ENCODE measurements around the gene PLOD1.
"Not testable (repeated sequence)": the region's sequence is repeated elsewhere in the genome, so short reads cannot be mapped to it uniquely, and the experiment has no call there.

PLOD1 gene

DNA sequence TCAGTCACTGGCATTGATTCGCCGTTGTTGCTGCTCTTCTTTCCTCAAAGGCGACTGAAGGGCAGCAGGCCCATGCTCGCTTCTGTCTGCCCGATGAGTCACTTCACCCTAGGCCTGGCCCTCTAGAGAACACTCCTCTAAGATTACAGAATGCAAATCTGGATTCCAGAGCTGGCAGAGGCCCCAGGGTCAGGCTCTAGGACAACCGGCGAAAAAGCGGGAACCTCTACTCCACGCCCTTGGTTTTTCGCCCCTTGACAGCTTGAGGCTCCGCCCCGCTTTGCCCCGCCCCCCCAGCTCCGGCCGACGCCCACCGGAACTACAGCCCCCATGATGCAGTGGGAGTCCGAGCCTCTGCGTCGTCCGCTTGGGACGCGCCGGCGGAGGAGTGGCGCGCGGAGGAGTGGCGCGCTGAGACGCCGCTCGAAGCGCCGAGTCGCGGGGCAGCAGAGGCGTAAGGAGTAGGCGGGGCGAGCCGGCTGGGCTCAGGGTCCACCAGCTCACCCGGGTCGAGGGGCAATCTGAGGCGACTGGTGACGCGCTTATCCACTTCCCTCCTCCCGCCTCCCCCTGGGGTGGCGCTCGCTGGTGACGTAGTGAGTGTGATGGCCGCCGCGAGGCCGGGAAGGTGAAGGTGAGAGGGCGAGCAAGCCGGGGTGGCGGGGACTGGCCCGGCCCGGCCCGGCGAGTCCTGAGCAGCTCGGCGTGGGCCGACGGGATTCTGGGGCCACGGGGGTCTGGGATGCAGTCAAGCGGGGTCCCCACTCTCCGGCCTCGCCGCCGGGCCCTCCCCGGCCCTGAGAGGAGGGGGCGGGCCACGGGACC is 45.5 kb downstream of the PLOD1 start, which contains the start of gene MFN2:
Gene MFN2 (plus strand): TSS at position 594 of the 825 bp plus-strand sequence. CDS start 8,725 bp downstream, outside the sequence.
- DNase-seq: peak; percentile 94

DNA sequence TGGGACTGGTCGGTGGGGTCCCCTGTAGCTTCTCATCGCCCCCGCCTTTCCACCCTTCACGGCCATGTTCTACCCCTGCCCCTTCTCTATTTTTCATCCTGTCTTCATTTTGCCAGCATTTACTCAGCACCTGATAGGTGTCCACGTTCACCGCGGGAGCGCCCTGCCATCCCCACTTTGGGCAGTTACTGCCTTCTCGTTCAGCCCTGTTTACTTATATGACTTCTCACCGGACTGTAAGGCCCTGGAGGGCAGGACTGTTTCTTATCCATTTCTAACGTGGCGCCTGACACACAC is 46.1 kb downstream of the PLOD1 start:
- DNase-seq: no peak

DNA sequence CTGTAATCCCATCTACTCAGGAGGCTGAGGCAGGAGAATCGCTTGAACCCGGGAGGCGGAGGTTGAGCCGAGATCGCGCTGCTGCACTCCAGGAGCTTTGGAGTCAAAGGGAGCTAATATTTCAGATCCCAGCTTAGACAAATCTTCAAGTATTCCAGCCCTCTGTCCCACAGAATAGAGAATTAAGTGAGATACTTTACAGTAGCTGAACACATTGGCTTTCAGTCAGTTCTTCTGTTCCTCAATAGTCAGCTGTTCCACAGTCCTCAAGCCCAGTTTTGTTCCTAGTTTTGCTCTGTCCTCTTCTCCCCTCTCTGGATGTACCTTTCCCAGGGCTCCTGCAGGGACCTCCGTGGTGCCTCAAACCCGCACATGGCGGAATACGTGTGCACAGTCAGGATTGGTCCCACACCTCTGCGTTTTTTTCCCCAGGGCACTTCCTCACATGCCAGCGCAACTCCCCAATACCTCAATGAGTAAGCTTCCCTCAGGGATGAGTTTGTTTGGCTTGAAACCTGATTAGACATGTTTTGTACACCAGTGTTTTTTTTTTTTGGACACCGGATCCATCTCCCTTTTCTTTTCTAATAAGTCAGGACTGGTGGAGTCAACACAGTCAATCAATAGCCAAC is 47.0 kb downstream of the PLOD1 start:
- no peak for DNase-seq

DNA sequence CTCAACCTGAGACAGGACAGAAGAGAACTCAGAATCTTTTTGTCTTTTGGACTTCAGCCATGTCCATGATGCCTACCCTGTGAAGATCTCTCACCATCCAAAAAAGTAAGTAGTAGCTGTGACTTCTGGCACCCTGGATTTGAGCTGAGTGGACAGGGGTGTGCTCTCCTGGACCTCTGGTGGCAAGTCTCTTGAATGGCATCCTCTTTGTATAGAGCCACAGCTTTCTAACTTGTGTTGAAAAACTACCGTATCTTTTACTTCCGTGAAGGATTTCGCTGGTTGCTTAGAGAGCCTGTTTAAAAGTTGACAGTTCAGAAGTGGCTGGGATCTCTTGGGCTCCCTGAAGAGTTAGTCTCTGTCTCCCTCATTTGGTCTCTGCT is 47.5 kb downstream of the PLOD1 start:
- DNase-seq: no peak

DNA sequence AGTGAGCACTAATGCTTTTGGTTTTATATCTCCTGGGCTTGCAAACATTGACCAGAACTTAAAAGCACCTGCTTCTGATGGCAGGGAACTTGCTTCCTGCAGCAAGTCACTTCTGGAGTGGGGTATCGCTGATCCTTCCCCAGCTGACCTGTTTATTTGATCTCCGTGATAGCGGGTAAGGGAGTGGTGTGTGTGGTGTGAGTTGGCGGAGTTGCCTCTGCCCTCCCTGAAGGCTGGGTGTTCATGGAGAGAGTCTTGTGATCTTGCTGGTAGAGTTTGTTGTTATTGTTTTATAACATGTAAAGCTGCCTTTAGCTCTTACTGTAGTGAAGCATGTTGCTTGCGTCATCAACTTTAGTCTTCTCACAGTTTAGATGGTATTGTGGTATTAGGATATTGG is 49.6 kb downstream of the PLOD1 start:
- no peak for DNase-seq

DNA sequence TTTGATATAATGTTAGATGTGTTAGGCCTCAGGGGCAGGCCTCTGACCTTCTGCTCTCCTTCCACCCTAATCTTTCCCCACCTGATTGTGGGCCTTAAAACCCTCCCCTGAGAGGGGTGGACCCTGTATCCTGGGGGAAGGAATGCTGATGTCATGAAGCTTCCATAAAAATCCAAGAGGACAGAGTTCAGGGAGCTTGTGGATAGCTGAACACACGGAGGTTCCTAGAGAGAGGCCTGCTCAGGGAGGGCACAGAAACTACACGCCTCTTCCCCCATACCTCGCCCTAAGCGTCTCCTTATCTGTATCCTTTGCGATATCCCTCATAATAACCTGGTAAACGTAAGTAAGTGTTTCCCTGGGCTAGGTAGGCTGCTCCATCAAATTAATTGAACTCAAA is 50.1 kb downstream of the PLOD1 start:
- no peak for DNase-seq

DNA sequence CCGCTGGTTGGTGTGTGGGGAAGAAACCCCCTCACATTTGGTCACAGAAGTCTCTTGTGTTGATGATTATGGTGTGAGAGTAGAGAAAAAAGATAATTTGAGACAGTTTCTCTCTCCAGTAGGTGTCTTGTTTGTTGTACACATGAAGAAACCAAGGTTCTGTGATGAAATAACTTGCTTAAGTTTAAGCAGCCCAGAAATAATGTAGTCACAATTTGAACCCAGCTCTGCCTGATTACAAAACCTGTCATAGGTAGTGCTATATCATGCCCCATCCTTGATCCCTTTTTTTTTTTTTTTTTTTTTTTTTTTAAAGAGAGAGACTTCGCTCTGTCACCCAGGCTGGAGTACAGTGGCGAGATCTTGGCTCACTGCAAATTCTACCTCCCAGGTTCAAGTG is 50.7 kb downstream of the PLOD1 start:
- no peak for DNase-seq

DNA sequence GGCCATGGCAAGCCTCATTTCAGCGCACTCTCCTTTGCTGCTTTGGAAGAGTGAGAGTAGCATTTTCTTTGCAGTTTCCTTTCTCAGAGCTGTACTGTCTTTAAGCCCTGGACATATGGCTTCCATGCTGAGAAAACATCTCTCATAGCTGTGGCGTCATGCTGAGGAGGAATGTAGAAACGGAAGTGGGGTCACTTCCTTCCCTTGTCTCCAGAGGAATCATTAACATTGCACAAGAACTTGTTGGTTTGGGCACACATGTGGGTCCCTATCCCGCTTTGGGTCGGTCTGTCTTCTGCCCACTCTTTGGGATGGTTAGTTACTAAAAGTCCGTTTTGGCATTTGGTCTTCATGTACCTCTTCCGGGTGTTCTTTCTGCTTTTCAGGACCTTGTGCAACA is 51.3 kb downstream of the PLOD1 start:
- DNase-seq: no peak

DNA sequence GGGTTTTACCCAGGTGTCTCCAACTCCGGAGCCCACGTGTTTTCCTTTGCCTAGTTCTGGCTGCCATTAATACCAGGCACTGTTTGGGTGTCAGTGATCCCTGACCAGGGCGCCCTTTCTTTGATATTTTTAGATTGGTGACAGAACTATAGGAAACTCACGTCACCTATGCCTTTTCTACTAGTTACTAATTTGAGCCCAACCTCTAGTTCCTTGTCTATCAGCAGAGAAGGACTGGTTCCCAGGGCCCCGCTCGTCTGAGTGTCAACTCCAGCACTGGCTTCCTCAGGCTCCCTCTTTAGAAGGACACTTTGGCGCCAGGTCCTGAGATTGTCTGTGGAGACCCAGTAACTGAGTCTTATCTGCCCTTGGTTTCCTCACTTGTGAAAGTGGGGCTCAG is 55.2 kb downstream of the PLOD1 start:
- DNase-seq: no peak

DNA sequence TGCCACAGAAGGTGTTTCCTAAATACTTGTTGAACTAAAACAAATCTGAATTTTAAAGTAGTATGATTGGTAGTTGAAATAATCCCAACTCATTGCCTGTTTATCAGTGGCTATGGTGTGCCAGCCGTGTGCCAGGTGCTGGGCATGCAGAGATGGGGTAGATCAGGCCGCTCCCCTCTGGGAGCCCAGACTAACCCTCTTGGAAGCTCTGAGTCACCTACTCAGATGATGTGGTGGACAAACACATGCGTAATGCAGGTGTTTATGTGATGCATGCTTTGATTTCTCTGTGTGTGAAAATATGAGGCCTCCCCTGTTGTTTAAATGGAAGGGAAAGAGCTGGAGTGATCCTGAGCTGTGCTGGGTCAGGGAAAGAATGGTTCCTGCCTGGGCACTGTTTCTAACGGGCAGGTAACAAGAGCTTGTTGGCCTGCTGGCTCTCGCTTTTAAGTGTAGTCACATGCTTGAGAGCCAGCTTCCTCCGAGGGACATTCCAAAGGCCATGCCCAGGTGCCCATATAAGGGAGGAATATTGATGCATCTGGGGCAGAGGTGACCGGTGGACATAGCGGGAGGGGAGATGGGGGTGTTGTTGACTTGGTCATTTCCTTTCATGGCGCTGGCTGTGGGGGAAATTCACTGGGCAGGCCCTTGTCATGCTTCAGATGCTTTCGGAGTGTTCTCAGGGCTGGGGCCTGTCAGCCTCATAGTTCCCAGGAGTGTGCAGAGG is 56.0 kb downstream of the PLOD1 start:
- DNase-seq: no peak

DNA sequence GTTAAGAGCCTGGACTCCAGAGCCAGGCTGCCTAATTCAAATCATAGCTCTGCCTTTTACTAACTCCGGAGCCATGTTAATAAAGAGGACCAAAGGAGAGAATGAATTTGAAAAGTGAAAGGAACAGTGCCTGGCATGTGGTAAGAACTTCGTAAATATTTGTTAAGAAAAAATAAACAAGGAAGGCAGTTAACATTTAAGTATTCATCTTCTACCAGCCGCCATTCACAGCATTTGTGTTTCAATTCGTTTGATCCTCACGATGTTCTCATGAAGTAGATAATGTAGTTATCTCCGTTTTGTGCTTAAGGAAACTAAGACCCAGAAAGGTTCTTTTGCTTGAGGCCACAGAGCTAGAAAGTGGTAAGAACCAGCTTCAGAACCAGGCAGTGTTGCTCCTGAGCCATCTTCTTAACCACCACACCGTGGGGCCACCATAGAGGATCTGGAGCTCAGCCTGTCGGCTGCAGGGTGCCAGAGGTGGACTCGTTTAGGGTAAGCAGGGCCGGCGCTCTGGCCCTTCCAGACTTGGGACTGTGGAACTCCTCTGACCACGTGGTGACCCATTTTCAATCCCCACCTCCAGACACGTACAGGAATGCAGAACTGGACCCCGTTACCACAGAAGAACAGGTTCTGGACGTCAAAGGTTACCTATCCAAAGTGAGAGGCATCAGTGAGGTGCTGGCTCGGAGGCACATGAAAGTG is 57.6 kb downstream of the PLOD1 start:
- DNase-seq: no peak

DNA sequence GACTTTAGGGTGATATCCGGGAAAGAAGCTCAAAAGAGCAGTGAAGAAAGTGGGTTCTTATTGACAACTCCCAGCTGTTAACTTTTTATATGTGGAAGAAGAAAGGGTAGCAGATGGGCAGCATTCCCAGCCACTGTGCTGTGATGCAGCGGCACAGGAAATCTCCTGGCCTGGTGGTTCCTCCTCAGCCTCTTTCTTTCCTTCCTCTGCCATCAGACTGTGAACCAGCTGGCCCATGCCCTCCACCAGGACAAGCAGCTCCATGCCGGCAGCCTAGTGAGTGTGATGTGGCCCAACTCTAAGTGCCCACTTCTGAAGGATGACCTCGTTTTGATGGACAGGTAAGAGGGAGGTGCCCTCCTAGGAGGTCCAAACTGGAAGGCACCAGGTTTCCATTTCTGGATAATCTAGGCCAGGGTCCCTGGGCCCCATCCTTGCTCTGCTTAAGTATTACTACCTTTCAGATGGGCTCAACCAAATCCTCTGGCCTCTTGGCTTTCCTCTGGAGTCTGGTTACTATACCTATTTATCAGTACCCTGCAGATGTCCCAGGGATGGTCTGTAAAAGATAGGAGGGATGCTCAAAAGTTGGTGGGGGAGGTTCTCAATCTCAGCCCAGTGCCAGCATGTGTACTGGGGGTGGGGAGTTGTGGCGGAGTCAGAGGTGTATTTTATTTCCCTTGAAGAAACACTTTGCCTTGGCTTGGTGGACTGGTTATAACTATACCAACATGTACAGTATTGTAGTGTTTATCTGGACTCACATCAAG is 62.7 kb downstream of the PLOD1 start:
- no peak for DNase-seq

DNA sequence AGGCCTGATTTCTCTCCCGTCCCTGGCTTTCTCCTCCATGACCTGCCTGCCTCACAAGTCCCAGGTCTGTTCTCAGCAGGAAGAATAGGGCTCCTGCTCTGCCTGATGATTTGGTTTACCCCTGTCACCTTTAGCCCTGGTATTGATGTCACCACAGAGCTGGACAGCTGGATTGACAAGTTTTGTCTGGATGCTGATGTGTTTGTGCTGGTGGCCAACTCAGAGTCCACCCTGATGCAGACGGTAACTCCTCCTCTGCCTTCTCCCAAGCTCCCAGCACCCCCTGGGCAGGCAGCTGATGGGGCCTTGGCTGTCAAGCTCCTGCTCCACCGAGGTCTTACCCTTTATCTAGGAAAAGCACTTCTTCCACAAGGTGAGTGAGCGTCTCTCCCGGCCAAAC is 64.1 kb downstream of the PLOD1 start:
- no peak for DNase-seq

DNA sequence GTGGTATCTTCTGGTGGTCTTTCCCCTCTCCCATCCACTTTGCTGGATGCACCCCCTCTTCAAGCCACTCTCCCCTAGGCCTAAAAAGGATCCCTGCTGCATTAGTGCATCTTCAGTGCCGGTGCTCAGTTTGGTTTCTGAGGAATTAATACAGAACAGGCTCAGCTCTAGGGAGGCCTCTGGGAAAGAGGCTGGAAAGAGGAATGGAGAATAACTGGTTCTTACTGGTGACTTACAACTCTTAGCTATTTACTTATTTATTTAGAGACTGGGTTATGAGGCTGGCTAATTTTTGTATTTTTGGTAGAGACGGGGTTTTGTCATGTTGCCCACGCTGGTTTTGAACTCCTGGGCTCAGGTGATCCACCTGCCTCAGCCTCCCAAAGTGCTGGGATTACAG is 64.7 kb downstream of the PLOD1 start:
- DNase-seq: no peak

DNA sequence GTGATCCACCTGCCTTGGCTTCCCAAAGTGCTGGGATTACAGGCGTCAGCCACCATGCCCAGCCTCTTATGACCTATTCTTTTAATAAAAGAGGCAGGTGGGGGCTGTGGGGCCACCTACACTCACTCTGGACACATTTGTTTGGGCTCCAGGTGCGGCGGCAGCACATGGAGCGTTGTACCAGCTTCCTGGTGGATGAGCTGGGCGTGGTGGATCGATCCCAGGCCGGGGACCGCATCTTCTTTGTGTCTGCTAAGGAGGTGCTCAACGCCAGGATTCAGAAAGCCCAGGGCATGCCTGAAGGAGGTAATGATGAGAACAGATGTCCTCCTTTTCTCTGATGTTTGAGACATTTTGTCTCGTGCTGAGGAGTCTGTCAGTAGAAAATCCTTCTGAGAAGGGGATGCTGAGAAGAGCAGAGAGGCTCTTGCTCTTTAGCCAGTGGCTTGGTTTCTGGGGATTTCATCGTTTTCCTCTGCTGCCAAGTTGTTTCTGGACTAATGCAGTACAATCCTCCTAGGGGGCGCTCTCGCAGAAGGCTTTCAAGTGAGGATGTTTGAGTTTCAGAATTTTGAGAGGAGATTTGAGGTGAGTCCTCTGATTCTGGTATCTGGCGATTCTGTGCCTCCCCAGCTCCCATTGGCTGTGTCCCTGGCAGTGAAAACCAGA is 66.9 kb downstream of the PLOD1 start:
- DNase-seq: peak; percentile 80

DNA sequence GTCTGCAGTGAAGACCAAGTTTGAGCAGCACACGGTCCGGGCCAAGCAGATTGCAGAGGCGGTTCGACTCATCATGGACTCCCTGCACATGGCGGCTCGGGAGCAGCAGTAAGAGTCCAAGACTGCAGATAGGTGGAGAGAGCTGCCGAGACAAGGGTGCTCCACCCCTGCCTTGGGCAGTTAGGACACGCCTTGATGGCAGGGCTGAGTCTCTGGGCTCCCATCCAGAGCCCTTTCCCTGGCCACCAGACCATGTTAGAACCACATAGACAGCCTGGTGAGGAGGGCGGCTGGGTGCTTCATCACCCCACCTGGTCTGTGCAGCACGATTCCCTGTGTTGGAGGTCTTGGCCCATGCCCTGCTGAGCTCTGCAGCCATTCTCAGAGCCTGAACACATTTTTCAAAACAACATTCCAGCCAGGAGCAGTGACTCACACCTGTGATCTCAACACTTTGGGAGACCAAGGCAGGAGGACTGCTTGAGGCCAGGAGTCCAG is 67.5 kb downstream of the PLOD1 start:
- no peak for DNase-seq

DNA sequence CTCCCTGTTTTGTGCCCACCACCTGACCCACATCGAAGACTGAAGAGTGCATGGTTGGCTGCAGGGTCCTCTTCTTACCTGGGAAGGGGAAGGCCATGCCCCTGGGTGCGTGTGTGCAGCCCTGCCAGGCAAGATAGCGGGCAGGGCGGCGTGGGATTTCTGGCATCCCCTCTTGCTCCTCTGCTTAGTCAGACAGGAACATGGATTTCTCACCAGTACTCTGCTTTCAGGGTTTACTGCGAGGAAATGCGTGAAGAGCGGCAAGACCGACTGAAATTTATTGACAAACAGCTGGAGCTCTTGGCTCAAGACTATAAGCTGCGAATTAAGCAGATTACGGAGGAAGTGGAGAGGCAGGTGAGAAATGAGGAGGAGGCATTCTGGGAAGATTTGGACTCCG is 69.2 kb downstream of the PLOD1 start:
- no peak for DNase-seq

DNA sequence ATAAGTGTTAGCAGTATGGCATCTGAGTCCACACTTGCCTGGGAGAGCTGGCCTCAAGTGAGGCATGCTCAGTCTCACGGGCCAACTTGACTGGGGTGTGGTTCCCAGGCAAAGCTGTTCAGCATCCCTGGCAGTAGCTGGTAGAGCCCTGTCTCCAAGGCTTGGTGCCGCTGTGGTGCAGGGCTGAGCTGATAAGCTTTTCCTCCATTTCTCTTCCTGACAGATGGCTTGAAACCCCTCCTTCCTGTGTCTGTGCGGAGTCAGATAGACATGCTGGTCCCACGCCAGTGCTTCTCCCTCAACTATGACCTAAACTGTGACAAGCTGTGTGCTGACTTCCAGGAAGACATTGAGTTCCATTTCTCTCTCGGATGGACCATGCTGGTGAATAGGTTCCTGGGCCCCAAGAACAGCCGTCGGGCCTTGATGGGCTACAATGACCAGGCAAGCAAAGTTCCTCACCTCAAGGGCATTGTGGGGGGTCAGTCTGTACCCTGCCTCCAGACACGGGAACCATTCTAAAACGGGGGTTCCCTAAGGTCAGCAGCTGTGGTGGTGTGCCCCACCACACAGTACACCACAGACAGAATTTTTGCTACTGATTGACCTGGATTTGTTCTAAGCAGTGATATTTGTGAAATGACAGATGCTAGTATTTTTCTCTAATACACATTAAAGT is 71.1 kb downstream of the PLOD1 start:
- DNase-seq: no peak

DNA sequence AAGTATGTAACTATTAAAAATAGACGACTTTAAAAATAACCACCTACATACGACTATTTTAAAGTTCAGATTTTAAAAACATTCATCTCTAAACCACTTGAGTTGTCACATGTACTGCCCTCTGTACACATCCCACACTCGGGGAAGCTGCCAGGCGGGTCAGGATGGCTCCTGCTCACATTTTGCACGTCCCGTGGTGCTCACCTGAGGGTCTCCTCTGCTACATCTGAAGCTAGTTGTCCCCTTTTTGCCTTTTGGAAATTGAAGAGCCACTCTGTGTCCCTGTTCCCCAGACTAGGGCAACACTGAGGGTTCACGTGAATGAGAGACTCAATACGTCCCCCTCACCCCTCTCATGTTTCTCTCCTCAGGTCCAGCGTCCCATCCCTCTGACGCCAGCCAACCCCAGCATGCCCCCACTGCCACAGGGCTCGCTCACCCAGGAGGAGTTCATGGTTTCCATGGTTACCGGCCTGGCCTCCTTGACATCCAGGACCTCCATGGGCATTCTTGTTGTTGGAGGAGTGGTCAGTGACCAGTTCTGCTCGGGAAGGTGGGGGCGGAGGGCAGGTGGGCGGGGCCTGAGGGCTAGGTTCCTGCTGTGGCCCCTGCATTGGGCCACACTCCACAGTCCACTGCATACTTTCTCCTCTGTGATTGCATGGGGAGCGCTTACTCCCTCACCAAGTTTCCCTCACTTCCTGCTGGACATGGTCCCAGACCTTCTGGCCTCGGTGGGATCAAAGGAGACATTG is 71.8 kb downstream of the PLOD1 start:
- no peak for DNase-seq

DNA sequence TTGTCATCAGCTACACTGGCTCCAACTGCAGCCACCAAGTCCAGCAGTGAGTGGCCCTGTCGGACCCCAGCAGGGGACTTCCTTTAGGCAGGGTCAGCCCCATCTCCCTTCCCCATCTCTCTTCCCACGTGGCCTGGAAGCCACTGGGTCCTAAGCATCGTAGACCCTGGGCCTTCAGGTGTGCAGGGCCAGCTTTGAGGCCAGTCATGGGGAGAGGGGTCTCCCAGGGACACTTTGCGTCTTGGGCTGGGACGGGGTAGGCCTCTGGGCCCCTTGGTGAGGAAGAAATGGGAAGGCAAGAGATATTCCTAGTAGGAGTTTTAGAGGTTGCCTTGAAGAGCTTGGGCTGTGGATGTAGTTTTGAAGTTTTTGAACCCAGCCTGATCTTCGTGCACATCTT is 72.7 kb downstream of the PLOD1 start:
- no peak for DNase-seq

DNA sequence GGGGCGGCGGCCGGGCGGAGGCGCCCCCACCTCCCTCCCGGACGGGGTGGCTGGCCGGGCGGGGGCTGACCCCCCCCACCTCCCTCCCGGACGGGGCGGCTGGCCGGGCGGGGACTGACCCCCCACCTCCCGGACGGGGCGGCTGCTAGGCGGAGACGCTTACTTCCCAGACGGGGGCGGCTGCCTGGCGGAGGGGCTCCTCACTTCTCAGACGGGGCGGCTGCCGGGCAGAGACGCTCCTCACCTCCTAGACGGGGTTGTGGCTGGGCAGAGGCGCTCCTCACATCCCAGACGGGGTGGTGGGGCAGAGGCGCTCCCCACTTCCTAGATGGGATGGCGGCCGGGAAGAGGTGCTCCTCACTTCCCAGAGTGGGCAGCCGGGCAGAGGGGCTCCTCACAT is 73.8 kb downstream of the PLOD1 start:
- not testable (repeated sequence) for DNase-seq
